HCT116 (cell line): ENCODE measurements around the gene YAE1.

Experiments
- EZH2phosphoT487 ChIP-seq: fragments of 200-600 bp; IDR thresholded peaks from 2 replicates; pipeline ENCODE4 v1.6.1; 2018; ENCODE audit warnings: antibody characterized with exemption, borderline replicate concordance
- POLR2A ChIP-seq: IDR thresholded peaks from 2 replicates; pipeline ENCODE4 v1.7.0; 2011; ENCODE audit warnings: borderline replicate concordance; ENCODE audit not compliant: insufficient read depth, insufficient read length; ENCODE audit errors: extremely low read depth
- POLR2AphosphoS5 ChIP-seq: IDR thresholded peaks from 2 replicates; pipeline ENCODE4 v1.6.1; 2011; ENCODE audit warnings: mild to moderate bottlenecking, low read depth, low read length, moderate library complexity
- SP1 ChIP-seq: IDR thresholded peaks from 2 replicates; pipeline ENCODE4 v1.6.1; 2012; ENCODE audit warnings: low read depth
- SRF ChIP-seq: IDR thresholded peaks from 2 replicates; pipeline ENCODE4 v1.6.1; 2012; ENCODE audit warnings: low read depth
- YY1 ChIP-seq: IDR thresholded peaks from 2 replicates; pipeline ENCODE4 v1.6.1; 2011; ENCODE audit warnings: low read length, low read depth, moderate library complexity, mild to moderate bottlenecking; ENCODE audit not compliant: insufficient replicate concordance; ENCODE audit errors: extremely low read depth
- TF ChIP-seq, protein P1 (sequence below), 3 experiments: fragments of 200-600 bp in 1 of 3; sonication (generic) in 1 of 3; IDR thresholded peaks in 2 of 3; conservative IDR thresholded peaks in 1 of 3; 2 replicates each; pipeline ENCODE4 v1.5.1; 2012 to 2017; ENCODE audit warnings: low read depth in 2 of 3, low read length in 2 of 3, antibody characterized with exemption in 1 of 3, borderline replicate concordance in 1 of 3, control low read depth in 1 of 3, mild to moderate bottlenecking in 1 of 3, mixed read lengths in 1 of 3, mixed run types in 1 of 3, moderate library complexity in 1 of 3; ENCODE audit not compliant: insufficient read depth in 1 of 3

GRCh38 chr7:39621784-39622411, 55.7 kb downstream of the YAE1 start:
- TF ChIP-seq POLR2A (no peak), EZH2phosphoT487 (no peak), POLR2AphosphoS5 (no peak), YY1 (no peak), SP1 (no peak), SRF (no peak)
- TF ChIP-seq, protein P1, sequence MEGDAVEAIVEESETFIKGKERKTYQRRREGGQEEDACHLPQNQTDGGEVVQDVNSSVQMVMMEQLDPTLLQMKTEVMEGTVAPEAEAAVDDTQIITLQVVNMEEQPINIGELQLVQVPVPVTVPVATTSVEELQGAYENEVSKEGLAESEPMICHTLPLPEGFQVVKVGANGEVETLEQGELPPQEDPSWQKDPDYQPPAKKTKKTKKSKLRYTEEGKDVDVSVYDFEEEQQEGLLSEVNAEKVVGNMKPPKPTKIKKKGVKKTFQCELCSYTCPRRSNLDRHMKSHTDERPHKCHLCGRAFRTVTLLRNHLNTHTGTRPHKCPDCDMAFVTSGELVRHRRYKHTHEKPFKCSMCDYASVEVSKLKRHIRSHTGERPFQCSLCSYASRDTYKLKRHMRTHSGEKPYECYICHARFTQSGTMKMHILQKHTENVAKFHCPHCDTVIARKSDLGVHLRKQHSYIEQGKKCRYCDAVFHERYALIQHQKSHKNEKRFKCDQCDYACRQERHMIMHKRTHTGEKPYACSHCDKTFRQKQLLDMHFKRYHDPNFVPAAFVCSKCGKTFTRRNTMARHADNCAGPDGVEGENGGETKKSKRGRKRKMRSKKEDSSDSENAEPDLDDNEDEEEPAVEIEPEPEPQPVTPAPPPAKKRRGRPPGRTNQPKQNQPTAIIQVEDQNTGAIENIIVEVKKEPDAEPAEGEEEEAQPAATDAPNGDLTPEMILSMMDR (IDR thresholded peaks at IDR 0.05 in 2 of 3, conservative IDR thresholded peaks at IDR 0.05 in 1 of 3; ENCODE audit: borderline replicate concordance in 1 of 3, insufficient read depth in 1 of 3, low read depth in 2 of 3, low read length in 2 of 3): no peak
